K562 (cell line): ENCODE results near the gene NFAM1. TPM values are rescaled to one million over a fixed set of nuclear protein-coding genes. Genes with fewer than 3 reads are reported as not detected.

Experiments
- CBFA2T3 ChIP-seq: fragments of 450-650 bp; IDR thresholded peaks from 2 replicates; pipeline ENCODE4 v1.6.1; 2017
- CHD4 ChIP-seq: fragments of 200-600 bp; sonication (generic); IDR thresholded peaks from 3 replicates; pipeline ENCODE4 v1.6.1; 2012; ENCODE audit warnings: low read depth, mild to moderate bottlenecking, mixed read lengths, low read length, inconsistent platforms; ENCODE audit not compliant: insufficient read depth, insufficient replicate concordance, poor library complexity, severe bottlenecking
- FOXO4 ChIP-seq: fragments of 450-650 bp; formaldehyde crosslinking; IDR thresholded peaks from 2 replicates; pipeline ENCODE4 v1.4.0; 2020; ENCODE audit warnings: mild to moderate bottlenecking, moderate library complexity
- HBP1 ChIP-seq: fragments of 450-650 bp; formaldehyde crosslinking; IDR thresholded peaks from 2 replicates; pipeline ENCODE4 v1.4.0; 2022; ENCODE audit warnings: missing genetic modification characterization
- HDAC2 ChIP-seq: fragments of 450-650 bp; IDR thresholded peaks from 2 replicates; pipeline ENCODE4 v1.6.1; 2016; ENCODE audit warnings: mild to moderate bottlenecking
- NFE2 ChIP-seq: IDR thresholded peaks from 2 replicates; pipeline ENCODE4 v1.6.1; 2014; ENCODE audit warnings: antibody characterized with exemption, low read depth
- PHF8 ChIP-seq: fragments of 200-600 bp; sonication (generic); IDR thresholded peaks from 2 replicates; pipeline ENCODE4 v1.6.1; 2012; ENCODE audit warnings: mixed run types, mild to moderate bottlenecking, inconsistent platforms, low read length, moderate library complexity, borderline replicate concordance
- STAT5B ChIP-seq: fragments of 250-450 bp; sonication (Bioruptor Pico); IDR thresholded peaks from 2 replicates; pipeline ENCODE4 v1.8.0; 2021; ENCODE audit warnings: mild to moderate bottlenecking, inconsistent platforms
- ZNF133 ChIP-seq: fragments of 250-450 bp; sonication (Bioruptor Pico); IDR thresholded peaks from 2 replicates; pipeline ENCODE4 v1.4.0; 2020; ENCODE audit warnings: mild to moderate bottlenecking
- ZNF165 ChIP-seq: fragments of 250-450 bp; sonication (Bioruptor Pico); IDR thresholded peaks from 2 replicates; pipeline ENCODE4 v1.4.0; 2020; ENCODE audit warnings: borderline replicate concordance
- ZNF830 ChIP-seq: fragments of 250-450 bp; sonication (Bioruptor Pico); IDR thresholded peaks from 2 replicates; pipeline ENCODE4 v1.5.0; 2021; ENCODE audit warnings: mild to moderate bottlenecking
- polyA plus RNA-seq, 8 experiments: library from polyadenylated mRNA; depleted of rRNA in 4 of 8; stranded (reverse) in 5 of 8; unstranded in 3 of 8; fragments of >200 nt; fragmentation: Nextera tagmentation in 2 of 8; fragmentation: Illumina TruSeq in 1 of 8; extraction: Ambion mirVana in 2 of 8; extraction: Trizol in 1 of 8; gene quantifications; 2 replicates each; pipeline versions ENCODE4 v1.2.1 to v1.2.3, GENCODE V29; 2011 to 2014; ENCODE audit warnings: inconsistent platforms in 1 of 8, missing spikeins in 1 of 8
- total RNA-seq, 7 experiments: library from RNA; depleted of rRNA in 6 of 7; stranded (reverse); fragments of >200 nt in 6 of 7; fragmentation: Illumina TruSeq in 2 of 7; extraction: Trizol in 2 of 7; gene quantifications; 2 replicates each; pipeline versions ENCODE4 v1.2.1 to v1.2.3, GENCODE V29; 2011 to 2021; ENCODE audit warnings: low replicate concordance in 1 of 7
- TF ChIP-seq, protein P1 (sequence below): fragments of 450-650 bp; IDR thresholded peaks from 2 replicates; pipeline ENCODE4 v1.7.0; 2016; ENCODE audit warnings: borderline replicate concordance

The NFAM1 gene
- total and polyA plus RNA-seq, 9 of the 15 experiments (the other 6 are each of a cell fraction or from before 2014, with no cell fraction given): 0.01 to 0.18 (median 0.03) TPM; not detected in 5

DNA sequence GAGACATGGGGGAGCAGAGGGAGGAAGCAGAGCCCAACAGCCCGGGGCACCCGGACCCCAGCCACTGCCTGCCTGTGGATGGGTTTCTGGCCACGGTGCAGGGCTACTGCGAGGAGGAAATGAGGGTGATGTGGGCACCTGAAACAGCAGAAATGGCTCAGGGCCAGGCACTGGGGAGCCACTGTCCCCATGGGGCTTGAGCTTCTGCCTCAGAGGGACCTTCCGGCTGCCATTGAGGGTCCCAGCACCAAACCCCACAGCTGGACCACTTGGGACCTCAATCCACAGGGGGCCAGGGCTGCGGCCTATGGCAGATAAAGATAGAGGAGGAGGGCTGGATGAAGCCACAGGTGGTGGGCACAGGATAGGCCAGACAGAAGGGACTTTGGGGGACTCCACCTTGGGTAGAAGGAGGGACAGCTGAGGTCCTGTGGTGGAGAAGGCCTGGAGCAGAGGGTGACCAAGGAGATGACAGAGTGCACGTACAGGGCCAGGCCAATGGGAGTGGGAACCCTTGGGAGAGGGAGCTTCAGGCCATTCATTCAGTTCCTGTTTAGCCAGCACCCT, 48.3 kb downstream of the NFAM1 start (continued):
- TF ChIP-seq FOXO4 (CRISPR knock-in tag): no peak
- TF ChIP-seq NFE2: no peak
- no peak for TF ChIP-seq HDAC2
- no peak for TF ChIP-seq ZNF830 (CRISPR knock-in tag)
- TF ChIP-seq STAT5B: no peak
- TF ChIP-seq CBFA2T3: no peak
- no peak for TF ChIP-seq ZNF165
- no peak for TF ChIP-seq CHD4
- TF ChIP-seq, protein P1, sequence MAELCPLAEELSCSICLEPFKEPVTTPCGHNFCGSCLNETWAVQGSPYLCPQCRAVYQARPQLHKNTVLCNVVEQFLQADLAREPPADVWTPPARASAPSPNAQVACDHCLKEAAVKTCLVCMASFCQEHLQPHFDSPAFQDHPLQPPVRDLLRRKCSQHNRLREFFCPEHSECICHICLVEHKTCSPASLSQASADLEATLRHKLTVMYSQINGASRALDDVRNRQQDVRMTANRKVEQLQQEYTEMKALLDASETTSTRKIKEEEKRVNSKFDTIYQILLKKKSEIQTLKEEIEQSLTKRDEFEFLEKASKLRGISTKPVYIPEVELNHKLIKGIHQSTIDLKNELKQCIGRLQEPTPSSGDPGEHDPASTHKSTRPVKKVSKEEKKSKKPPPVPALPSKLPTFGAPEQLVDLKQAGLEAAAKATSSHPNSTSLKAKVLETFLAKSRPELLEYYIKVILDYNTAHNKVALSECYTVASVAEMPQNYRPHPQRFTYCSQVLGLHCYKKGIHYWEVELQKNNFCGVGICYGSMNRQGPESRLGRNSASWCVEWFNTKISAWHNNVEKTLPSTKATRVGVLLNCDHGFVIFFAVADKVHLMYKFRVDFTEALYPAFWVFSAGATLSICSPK: no peak
- no peak for TF ChIP-seq ZNF133 (CRISPR knock-in tag)
- no peak for TF ChIP-seq PHF8
- no peak for TF ChIP-seq HBP1 (CRISPR knock-in tag)
